HepG2 (cell line): ENCODE data around the gene PHRF1. TPM values are rescaled to one million over a fixed set of nuclear protein-coding genes. Genes with fewer than 3 reads are reported as not detected.

Experiments used
- ATAC-seq: fragments of 200-7000 bp; cut with Tn5 transposase; 3 replicates; pipeline ENCODE4 v1.9.1; 2020; ENCODE audit warnings: mild to moderate bottlenecking, moderate library complexity
- BruUV-seq: library from RNA; stranded (reverse); fragments of 400-500 nt; replicated peaks from 2 replicates; lab custom pipeline; 2021; lab: Mats Ljungman, UMichigan
- CTCF ChIA-PET: fragments of 300-600 bp; formaldehyde crosslinking; extraction: SDS; loops from one replicate; lab custom pipeline; 2021; ENCODE audit warnings: low total read pairs, inconsistent platforms, low intra/inter-chr PET ratio; lab: Yijun Ruan, JAX
- POLR2A ChIA-PET: fragments of 350-600 bp; sonication (Branson Sonifier 250); formaldehyde crosslinking; loops from one replicate; lab custom pipeline; 2020; ENCODE audit warnings: antibody characterized with exemption, inconsistent platforms; lab: Yijun Ruan, JAX
- DNase-seq: peaks from one replicate; pipeline ENCODE4 v3.0.0-alpha.2; 2015; ENCODE audit warnings: low spot score
- FAIRE-seq: peaks from 3 replicates; lab custom pipeline; 2011; peaks lifted over from hg19 to GRCh38; lab: Jason Lieb, UNC
- H2AFZ ChIP-seq: one replicate; pipeline ENCODE4 v1.6.1; 2011; ENCODE audit warnings: low read length, inconsistent platforms
- H3K27ac ChIP-seq: fragments of 300-600 bp; 3 replicates; pipeline ENCODE4 v1.8.0; 2011; ENCODE audit warnings: mixed run types, mild to moderate bottlenecking, mixed read lengths, low read length, inconsistent platforms; ENCODE audit not compliant: insufficient read depth; ENCODE audit errors: extremely low read length
- H3K27me3 ChIP-seq, 2 experiments: fragments of 200-600 bp in 1 of 2; 2 replicates in 1 of 2; 3 replicates in 1 of 2; pipeline versions ENCODE4 v1.6.0 to v1.8.0; 2011; ENCODE audit warnings: low read length in 2 of 2, mild to moderate bottlenecking in 2 of 2, moderate library complexity in 2 of 2, inconsistent platforms in 1 of 2; ENCODE audit not compliant: insufficient read depth in 2 of 2, control insufficient read depth in 1 of 2
- H3K36me3 ChIP-seq, 2 experiments: fragments of 200-600 bp in 1 of 2; replicated peaks in 1 of 2; 2 replicates in 1 of 2; 3 replicates in 1 of 2; pipeline versions ENCODE4 v1.5.1 to v1.8.0; 2011; ENCODE audit warnings: low read length in 2 of 2, inconsistent platforms in 1 of 2; ENCODE audit not compliant: insufficient read depth in 2 of 2, control insufficient read depth in 1 of 2
- H3K4me1 ChIP-seq: 2 replicates; pipeline ENCODE4 v1.5.1; 2012; ENCODE audit warnings: low read length, inconsistent platforms; ENCODE audit not compliant: insufficient read depth
- H3K4me2 ChIP-seq: 2 replicates; pipeline ENCODE4 v1.6.0; 2011; ENCODE audit warnings: low read depth, low read length, inconsistent platforms
- H3K4me3 ChIP-seq, 3 experiments: fragments of 200-600 bp in 1 of 3; sonication (generic), shearing (Covaris generic) in 1 of 3; replicated peaks in 1 of 3; 2 replicates each; pipeline ENCODE4 v1.5.1; 2011 to 2016; ENCODE audit warnings: low read length in 3 of 3, inconsistent platforms in 2 of 3, low read depth in 2 of 3, mild to moderate bottlenecking in 2 of 3, control low read depth in 1 of 3, mixed read lengths in 1 of 3; ENCODE audit not compliant: insufficient read depth in 1 of 3
- H3K79me2 ChIP-seq: one replicate; pipeline ENCODE4 v1.6.1; 2011; ENCODE audit warnings: low read length, inconsistent platforms; ENCODE audit not compliant: insufficient read depth
- H3K9ac ChIP-seq: 2 replicates; pipeline ENCODE4 v1.6.0; 2011; ENCODE audit warnings: mild to moderate bottlenecking, low read depth, low read length, inconsistent platforms; ENCODE audit not compliant: insufficient read depth
- H3K9me3 ChIP-seq: 2 replicates; pipeline ENCODE4 v1.5.1; 2012; ENCODE audit warnings: mild to moderate bottlenecking, low read length
- H4K20me1 ChIP-seq: 2 replicates; pipeline ENCODE4 v1.6.0; 2011; ENCODE audit warnings: inconsistent platforms, mild to moderate bottlenecking, low read length, moderate library complexity; ENCODE audit not compliant: insufficient read depth
- AGO2 ChIP-seq: fragments of 200-400 bp; formaldehyde crosslinking; optimal IDR thresholded peaks from 2 replicates; pipeline ENCODE3; 2017; ENCODE audit warnings: mild to moderate bottlenecking, low read depth, low read length, moderate library complexity
- CBX1 ChIP-seq: IDR thresholded peaks from one replicate; pipeline ENCODE4 v1.6.1; 2016; ENCODE audit warnings: antibody characterized with exemption, low read depth
- JUND ChIP-seq: sonication (generic); formaldehyde crosslinking; IDR thresholded peaks from 2 replicates; pipeline ENCODE4 v1.8.0; 2022; ENCODE audit warnings: mild to moderate bottlenecking, missing genetic modification reagents
- KDM2A ChIP-seq: sonication (generic); formaldehyde crosslinking; IDR thresholded peaks from 2 replicates; pipeline ENCODE4 v1.4.0; 2020; ENCODE audit warnings: low read depth, missing genetic modification reagents, borderline replicate concordance
- MED8 ChIP-seq: sonication (generic); formaldehyde crosslinking; IDR thresholded peaks from 2 replicates; pipeline ENCODE4 v1.8.1; 2023; ENCODE audit warnings: mild to moderate bottlenecking, missing genetic modification reagents; ENCODE audit not compliant: insufficient replicate concordance
- NCOR1 ChIP-seq: fragments of 200-600 bp; sonication (generic); IDR thresholded peaks from 2 replicates; pipeline ENCODE4 v1.7.0; 2017; ENCODE audit warnings: antibody characterized with exemption, low read length, borderline replicate concordance
- NR2F1 ChIP-seq, 2 experiments: fragments of 450-650 bp in 1 of 2; formaldehyde crosslinking in 1 of 2; IDR thresholded peaks; 2 replicates each; pipeline versions ENCODE4 v1.5.0 to v1.6.1; 2016 to 2020; ENCODE audit warnings: mild to moderate bottlenecking in 1 of 2, missing compliant biosample characterization in 1 of 2, missing genetic modification reagents in 1 of 2, moderate library complexity in 1 of 2
- PHF21A ChIP-seq: sonication (generic); formaldehyde crosslinking; IDR thresholded peaks from 2 replicates; pipeline ENCODE4 v1.5.0; 2020; ENCODE audit warnings: mild to moderate bottlenecking, missing genetic modification reagents
- PRPF4 ChIP-seq: fragments of 200-400 bp; formaldehyde crosslinking; IDR thresholded peaks from 2 replicates; pipeline ENCODE4 v1.6.1; 2016; ENCODE audit warnings: low read length, low read depth; ENCODE audit not compliant: poor library complexity, severe bottlenecking
- SRSF9 ChIP-seq: fragments of 200-400 bp; formaldehyde crosslinking; IDR thresholded peaks from 2 replicates; pipeline ENCODE4 v1.6.1; 2018; ENCODE audit warnings: borderline replicate concordance, mild to moderate bottlenecking, low read depth, low read length; ENCODE audit not compliant: insufficient read depth, poor library complexity, severe bottlenecking
- ZMYM2 ChIP-seq: sonication (generic); formaldehyde crosslinking; IDR thresholded peaks from 2 replicates; pipeline ENCODE4 v1.8.0; 2022; ENCODE audit warnings: mild to moderate bottlenecking, missing genetic modification reagents
- ZNF614 ChIP-seq: IDR thresholded peaks from 2 replicates; pipeline ENCODE4 v1.6.1; 2018; ENCODE audit warnings: missing biosample characterization, missing genetic modification reagents, inconsistent platforms, borderline replicate concordance
- WGBS: methylation state at CpG from one replicate; pipeline ENCODE4 v1.1.6; 2017; ENCODE audit warnings: low lambda C conversion rate; 5-methylcytosine and 5-hydroxymethylcytosine counted together
- in situ Hi-C: cut with HindIII; loops from 2 replicates; pipeline ENCODE4 v1.10.0; 2017; ENCODE audit warnings: low pct_unique_long_range_greater_than_20kb; ENCODE audit not compliant: extremely low pct_ligation_motif_present
- intact Hi-C: fragments of 100-400 bp; cut with micrococcal nuclease; formaldehyde crosslinking; loops from one replicate; pipeline ENCODE4 v1.10.0; 2022; ENCODE audit not compliant: unreplicated experiment
- polyA plus RNA-seq, 8 experiments: library from polyadenylated mRNA; depleted of rRNA in 3 of 8; stranded (reverse) in 7 of 8; unstranded in 1 of 8; fragments of >200 nt; fragmentation: Illumina TruSeq in 4 of 8; extraction: Trizol in 4 of 8; gene quantifications; 2 replicates each; pipeline versions ENCODE4 v1.2.1 to v1.2.3, GENCODE V29; 2011 to 2016; ENCODE audit warnings: low read depth in 4 of 8, missing spikeins in 1 of 8, mixed read lengths in 1 of 8; ENCODE audit not compliant: insufficient read depth in 1 of 8
- total RNA-seq, 5 experiments: library from RNA; depleted of rRNA; stranded (reverse); fragments of >200 nt; fragmentation: Illumina TruSeq; extraction: Trizol; gene quantifications; 2 replicates each; pipeline ENCODE4 v1.2.3, GENCODE V29; 2016; ENCODE audit warnings: low read depth in 1 of 5
- TF ChIP-seq, protein P1 (sequence below): IDR thresholded peaks from 2 replicates; pipeline ENCODE4 v1.6.1; 2012; ENCODE audit warnings: low read depth, low read length, improper control_type of control experiment
- TF ChIP-seq, protein P2 (sequence below): sonication (generic); formaldehyde crosslinking; IDR thresholded peaks from 2 replicates; pipeline ENCODE4 v1.5.1; 2020; ENCODE audit warnings: mild to moderate bottlenecking, missing genetic modification reagents, moderate library complexity
- TF ChIP-seq, protein P3 (sequence below): IDR thresholded peaks from 2 replicates; pipeline ENCODE4 v1.6.1; 2018; ENCODE audit warnings: missing genetic modification reagents, mild to moderate bottlenecking, missing compliant biosample characterization

Gene PHRF1
- total and polyA plus RNA-seq, 2 of the 13 experiments (the other 11 are each of a cell fraction or from before 2014, with no cell fraction given) = 8.2 to 16.7 TPM

DNA sequence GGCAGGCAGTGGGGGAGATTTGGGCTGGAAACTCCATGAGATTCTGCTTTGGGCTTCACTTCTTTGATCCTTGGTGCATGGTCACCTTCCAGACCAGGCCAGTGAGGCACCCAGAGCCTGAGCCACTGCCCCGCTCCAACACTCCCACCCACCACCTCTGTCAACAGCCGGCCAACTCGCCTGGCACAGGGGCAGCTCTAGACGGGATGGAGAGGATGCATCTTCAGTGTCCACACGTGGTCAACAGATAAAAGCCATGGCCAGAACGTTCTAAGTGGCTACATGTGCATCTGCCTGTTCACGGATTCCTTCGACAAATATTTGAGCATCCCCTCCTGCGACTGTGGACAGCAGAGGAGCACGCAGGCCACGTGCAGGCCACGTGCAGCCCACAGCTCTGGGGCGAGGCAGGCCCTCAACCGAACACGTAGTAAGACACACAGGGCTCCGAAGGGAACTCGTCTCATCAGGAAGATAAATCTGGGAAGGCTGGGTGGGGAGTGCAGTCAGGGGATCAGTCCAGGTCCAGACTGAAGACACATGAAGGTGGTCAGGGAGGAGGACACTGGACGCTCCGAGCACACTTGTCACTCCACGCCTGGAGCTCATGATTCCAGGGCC is 37.7 kb upstream of the PHRF1 start (continued):
- TF ChIP-seq NCOR1 (no peak), CBX1 (no peak), SRSF9 (no peak)

DNA sequence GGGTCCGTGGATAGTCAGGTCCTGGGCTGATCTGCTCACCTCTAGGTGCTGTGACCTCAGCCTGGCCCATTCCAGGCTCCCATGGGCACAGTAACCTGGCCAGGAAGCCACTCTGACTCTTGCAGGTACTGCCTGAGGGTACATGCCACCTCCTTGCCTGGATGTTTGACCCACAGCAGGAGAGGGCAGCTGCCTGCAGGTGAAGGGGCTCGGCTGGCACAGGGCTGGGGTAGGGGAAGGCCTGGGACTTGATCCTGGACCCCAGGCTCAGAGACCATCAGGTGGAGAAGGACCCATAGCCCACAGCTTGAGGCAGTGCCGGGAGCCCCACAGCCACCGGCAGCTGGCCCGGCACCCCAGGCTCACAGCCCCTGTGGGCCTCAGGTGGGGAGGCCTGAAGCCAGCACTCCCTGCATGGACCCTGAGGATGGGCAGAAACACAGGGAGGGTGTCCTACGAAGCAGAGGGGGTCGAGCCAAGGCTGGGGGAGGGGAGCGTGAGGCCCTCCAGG is 36.2 kb upstream of the PHRF1 start:
- intact Hi-C loops = no loop called here
- in situ Hi-C loops = no loop called here
- peak overlapping the region in 2 of 3 experiments; percentile 5 to 55; a peak in 2 of 6 replicates for H3K4me3 ChIP-seq
- FAIRE-seq (no peak), ATAC-seq (no peak; the same call in 2 of the 3 replicates), DNase-seq (no peak)
- no peaks in the 10 kb centered on the region for H3K36me3 ChIP-seq
- no peak overlapping the region for H3K27ac ChIP-seq
- H3K9ac ChIP-seq = no peak overlapping the region
- CTCF ChIA-PET = no interaction called here
- H3K4me2 ChIP-seq = peak overlapping the region; percentile 66
- H3K27me3 ChIP-seq = peaks cover 6 to 20% of the 10 kb centered on the region in 2 experiments; a peak in 4 of 5 replicates
- POLR2A ChIA-PET = no interaction called here
- H4K20me1 ChIP-seq = no peaks in the 10 kb centered on the region
- no peak overlapping the region for H2AFZ ChIP-seq
- no peaks in the 10 kb centered on the region for H3K9me3 ChIP-seq
- BruUV-seq = no TSS peak
- peaks cover 81% of the 10 kb centered on the region for H3K4me1 ChIP-seq
- no peaks in the 10 kb centered on the region for H3K79me2 ChIP-seq
- WGBS = no CpG with 5 or more reads among the region's 8 CpGs
- TF ChIP-seq PHF21A (CRISPR knock-in tag) (no peak), AGO2 (peak; percentile 29), ZMYM2 (no peak), KDM2A (CRISPR knock-in tag) (0 out of 2 replicates have a peak, but pooled peaks have one; percentile 34), PRPF4 (no peak), JUND (CRISPR knock-in tag) (no peak), MED8 (CRISPR knock-in tag) (no peak), ZNF614 (no peak), NR2F1 (CRISPR knock-in tag; IDR thresholded peaks at IDR 0.05) (no peak)
- TF ChIP-seq, protein P1, sequence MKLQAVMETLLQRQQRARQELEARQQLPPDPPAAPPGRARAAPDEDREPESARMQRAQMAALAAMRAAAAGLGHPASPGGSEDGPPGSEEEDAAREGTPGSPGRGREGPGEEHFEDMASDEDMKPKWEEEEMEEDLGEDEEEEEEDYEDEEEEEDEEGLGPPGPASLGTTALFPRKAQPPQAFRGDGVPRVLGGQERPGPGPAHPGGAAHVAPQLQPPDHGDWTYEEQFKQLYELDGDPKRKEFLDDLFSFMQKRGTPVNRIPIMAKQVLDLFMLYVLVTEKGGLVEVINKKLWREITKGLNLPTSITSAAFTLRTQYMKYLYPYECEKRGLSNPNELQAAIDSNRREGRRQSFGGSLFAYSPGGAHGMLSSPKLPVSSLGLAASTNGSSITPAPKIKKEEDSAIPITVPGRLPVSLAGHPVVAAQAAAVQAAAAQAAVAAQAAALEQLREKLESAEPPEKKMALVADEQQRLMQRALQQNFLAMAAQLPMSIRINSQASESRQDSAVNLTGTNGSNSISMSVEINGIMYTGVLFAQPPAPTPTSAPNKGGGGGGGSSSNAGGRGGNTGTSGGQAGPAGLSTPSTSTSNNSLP = no peak
- TF ChIP-seq, protein P2, sequence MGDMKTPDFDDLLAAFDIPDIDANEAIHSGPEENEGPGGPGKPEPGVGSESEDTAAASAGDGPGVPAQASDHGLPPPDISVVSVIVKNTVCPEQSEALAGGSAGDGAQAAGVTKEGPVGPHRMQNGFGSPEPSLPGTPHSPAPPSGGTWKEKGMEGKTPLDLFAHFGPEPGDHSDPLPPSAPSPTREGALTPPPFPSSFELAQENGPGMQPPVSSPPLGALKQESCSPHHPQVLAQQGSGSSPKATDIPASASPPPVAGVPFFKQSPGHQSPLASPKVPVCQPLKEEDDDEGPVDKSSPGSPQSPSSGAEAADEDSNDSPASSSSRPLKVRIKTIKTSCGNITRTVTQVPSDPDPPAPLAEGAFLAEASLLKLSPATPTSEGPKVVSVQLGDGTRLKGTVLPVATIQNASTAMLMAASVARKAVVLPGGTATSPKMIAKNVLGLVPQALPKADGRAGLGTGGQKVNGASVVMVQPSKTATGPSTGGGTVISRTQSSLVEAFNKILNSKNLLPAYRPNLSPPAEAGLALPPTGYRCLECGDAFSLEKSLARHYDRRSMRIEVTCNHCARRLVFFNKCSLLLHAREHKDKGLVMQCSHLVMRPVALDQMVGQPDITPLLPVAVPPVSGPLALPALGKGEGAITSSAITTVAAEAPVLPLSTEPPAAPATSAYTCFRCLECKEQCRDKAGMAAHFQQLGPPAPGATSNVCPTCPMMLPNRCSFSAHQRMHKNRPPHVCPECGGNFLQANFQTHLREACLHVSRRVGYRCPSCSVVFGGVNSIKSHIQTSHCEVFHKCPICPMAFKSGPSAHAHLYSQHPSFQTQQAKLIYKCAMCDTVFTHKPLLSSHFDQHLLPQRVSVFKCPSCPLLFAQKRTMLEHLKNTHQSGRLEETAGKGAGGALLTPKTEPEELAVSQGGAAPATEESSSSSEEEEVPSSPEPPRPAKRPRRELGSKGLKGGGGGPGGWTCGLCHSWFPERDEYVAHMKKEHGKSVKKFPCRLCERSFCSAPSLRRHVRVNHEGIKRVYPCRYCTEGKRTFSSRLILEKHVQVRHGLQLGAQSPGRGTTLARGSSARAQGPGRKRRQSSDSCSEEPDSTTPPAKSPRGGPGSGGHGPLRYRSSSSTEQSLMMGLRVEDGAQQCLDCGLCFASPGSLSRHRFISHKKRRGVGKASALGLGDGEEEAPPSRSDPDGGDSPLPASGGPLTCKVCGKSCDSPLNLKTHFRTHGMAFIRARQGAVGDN (CRISPR knock-in tag) = 0 out of 2 replicates have a peak, but pooled peaks have one; percentile 26
- TF ChIP-seq, protein P3, sequence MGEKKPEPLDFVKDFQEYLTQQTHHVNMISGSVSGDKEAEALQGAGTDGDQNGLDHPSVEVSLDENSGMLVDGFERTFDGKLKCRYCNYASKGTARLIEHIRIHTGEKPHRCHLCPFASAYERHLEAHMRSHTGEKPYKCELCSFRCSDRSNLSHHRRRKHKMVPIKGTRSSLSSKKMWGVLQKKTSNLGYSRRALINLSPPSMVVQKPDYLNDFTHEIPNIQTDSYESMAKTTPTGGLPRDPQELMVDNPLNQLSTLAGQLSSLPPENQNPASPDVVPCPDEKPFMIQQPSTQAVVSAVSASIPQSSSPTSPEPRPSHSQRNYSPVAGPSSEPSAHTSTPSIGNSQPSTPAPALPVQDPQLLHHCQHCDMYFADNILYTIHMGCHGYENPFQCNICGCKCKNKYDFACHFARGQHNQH (CRISPR knock-in tag) = 0 out of 2 replicates have a peak, but pooled peaks have one; percentile 8
